NCI-H1417 treated with DMSO at 0.1 percent for 48 hours (cell line): ENCODE data around the gene MAT2B.

ENCODE experiments used
- DNase-seq: peaks from one replicate; lab custom pipeline; 2025; lab: John Stamatoyannopoulos, UW

MAT2B gene

GRCh38 chr5:163505368-163506094, at the start of gene MAT2B:
TSS of gene MAT2B (plus strand) at chr5:163505619. CDS start at chr5:163505687, 68 bp downstream.
- DNase-seq: peak; percentile 60

GRCh38 chr5:163456029-163456589, 49.3 kb upstream of the MAT2B start:
- no peak for DNase-seq

GRCh38 chr5:163456840-163457239, 48.6 kb upstream of the MAT2B start:
- DNase-seq: no peak

- no peak for DNase-seq
Measured at GRCh38 chr5:163458778-163459385, 46.5 kb upstream of the MAT2B start.

- DNase-seq: no peak
Measured at GRCh38 chr5:163459462-163459818, 46.0 kb upstream of the MAT2B start.

- DNase-seq: peak; percentile 70
Measured at GRCh38 chr5:163459819-163460561, 45.4 kb upstream of the MAT2B start, which contains the start of gene NUDCD2. TSS of gene NUDCD2 (minus strand) at chr5:163460102. CDS start at chr5:163460050, 52 bp downstream.

- no peak for DNase-seq
Measured at GRCh38 chr5:163460562-163461171, 44.8 kb upstream of the MAT2B start, which contains the start of gene HMMR. TSS of gene HMMR (plus strand) at chr5:163460632. CDS start at chr5:163460693, 61 bp downstream.

GRCh38 chr5:163463063-163463435, 42.4 kb upstream of the MAT2B start:
- no peak for DNase-seq

- DNase-seq: no peak
Measured at GRCh38 chr5:163467682-163468081, 37.7 kb upstream of the MAT2B start.

GRCh38 chr5:163473635-163474243, 31.7 kb upstream of the MAT2B start:
- no peak for DNase-seq

- no peak for DNase-seq
Measured at GRCh38 chr5:163475411-163475810, 30.0 kb upstream of the MAT2B start.

- no peak for DNase-seq
Measured at GRCh38 chr5:163478126-163478981, 27.1 kb upstream of the MAT2B start.

- DNase-seq: no peak
Measured at GRCh38 chr5:163478982-163479271, 26.5 kb upstream of the MAT2B start.

- no peak for DNase-seq
Measured at GRCh38 chr5:163489055-163489744, 16.2 kb upstream of the MAT2B start.

- no peak for DNase-seq
Measured at GRCh38 chr5:163489745-163490075, 15.7 kb upstream of the MAT2B start.

- DNase-seq: no peak
Measured at GRCh38 chr5:163496286-163496685, 9.1 kb upstream of the MAT2B start.

GRCh38 chr5:163497315-163497714, 8.1 kb upstream of the MAT2B start:
- DNase-seq: no peak

- DNase-seq: no peak
Measured at GRCh38 chr5:163498886-163499285, 6.5 kb upstream of the MAT2B start.

GRCh38 chr5:163502521-163502920, 2.9 kb upstream of the MAT2B start:
- no peak for DNase-seq
